ENCODE data around the gene FLG2. TPM values are rescaled to one million over a fixed set of nuclear protein-coding genes. Genes with fewer than 3 reads are reported as not detected.
"Not testable (repeated sequence)": the region's sequence is repeated elsewhere in the genome, so short reads cannot be mapped to it uniquely, and the experiment has no call there.

FLG2 gene
- total RNA-seq, 1 experiment from 2014 or later, result not detected

GRCh38 chr1:152308758-152309157, 51.0 kb downstream of the FLG2 start:
- H2AFZ ChIP-seq; H3K4me3 ChIP-seq; intact Hi-C loops (cut with micrococcal nuclease; ENCODE audit: unreplicated experiment); H3K4me1 ChIP-seq (replicated peaks; ENCODE audit: insufficient read depth); DNase-seq; H3K36me3 ChIP-seq (ENCODE audit: low read depth); H3K79me2 ChIP-seq (ENCODE audit: low read depth); H3K27ac ChIP-seq; H3F3A ChIP-seq (ENCODE audit: insufficient read depth, low read depth); CTCF ChIA-PET; H3K9me3 ChIP-seq (ENCODE audit: insufficient read depth, low read depth); POLR2A ChIA-PET (ENCODE audit: unreplicated experiment); H3K9me2 ChIP-seq (ENCODE audit: insufficient read depth); BruUV-seq (replicated peaks); H3K4me2 ChIP-seq; H4K20me1 ChIP-seq (ENCODE audit: insufficient read depth): not testable (repeated sequence)
- H3K27me3 ChIP-seq (ENCODE audit: insufficient read depth, low read depth), result peaks cover 66% of the 10 kb centered on the region

GRCh38 chr1:152307970-152308369, 51.8 kb downstream of the FLG2 start:
- H3K27ac ChIP-seq; BruUV-seq (replicated peaks); POLR2A ChIA-PET (ENCODE audit: unreplicated experiment): not testable (repeated sequence)

GRCh38 chr1:152306123-152306522, 53.7 kb downstream of the FLG2 start:
- H3K27me3 ChIP-seq (ENCODE audit: insufficient read depth, low read depth), result peaks cover 66% of the 10 kb centered on the region
- H3F3A ChIP-seq (ENCODE audit: insufficient read depth, low read depth); H3K36me3 ChIP-seq (ENCODE audit: low read depth); DNase-seq; POLR2A ChIA-PET (ENCODE audit: unreplicated experiment); intact Hi-C loops (cut with micrococcal nuclease; ENCODE audit: unreplicated experiment); H3K4me1 ChIP-seq (replicated peaks; ENCODE audit: insufficient read depth); H2AFZ ChIP-seq; H3K4me2 ChIP-seq; H3K79me2 ChIP-seq (ENCODE audit: low read depth); H3K9me2 ChIP-seq (ENCODE audit: insufficient read depth); CTCF ChIA-PET; H4K20me1 ChIP-seq (ENCODE audit: insufficient read depth); H3K4me3 ChIP-seq; BruUV-seq (replicated peaks); H3K27ac ChIP-seq; H3K9me3 ChIP-seq (ENCODE audit: insufficient read depth, low read depth): not testable (repeated sequence)

More at GRCh38 chr1:152307970-152308369, 51.8 kb downstream of the FLG2 start:
- H3K36me3 ChIP-seq (ENCODE audit: low read depth); H3K4me1 ChIP-seq (replicated peaks; ENCODE audit: insufficient read depth); H3K79me2 ChIP-seq (ENCODE audit: low read depth); H3K4me3 ChIP-seq; DNase-seq; CTCF ChIA-PET; H3F3A ChIP-seq (ENCODE audit: insufficient read depth, low read depth); H4K20me1 ChIP-seq (ENCODE audit: insufficient read depth); H3K4me2 ChIP-seq; H3K9me2 ChIP-seq (ENCODE audit: insufficient read depth); intact Hi-C loops (cut with micrococcal nuclease; ENCODE audit: unreplicated experiment); H2AFZ ChIP-seq; H3K9me3 ChIP-seq (ENCODE audit: insufficient read depth, low read depth): not testable (repeated sequence)
- peaks cover 70% of the 10 kb centered on the region for H3K27me3 ChIP-seq (ENCODE audit: insufficient read depth, low read depth)

- BruUV-seq (replicated peaks); H3K27ac ChIP-seq; H2AFZ ChIP-seq; H3K9me2 ChIP-seq (ENCODE audit: insufficient read depth); H3K9me3 ChIP-seq (ENCODE audit: insufficient read depth, low read depth); H3K4me2 ChIP-seq; H3K4me1 ChIP-seq (replicated peaks; ENCODE audit: insufficient read depth); H3F3A ChIP-seq (ENCODE audit: insufficient read depth, low read depth); DNase-seq; intact Hi-C loops (cut with micrococcal nuclease; ENCODE audit: unreplicated experiment); H3K79me2 ChIP-seq (ENCODE audit: low read depth); H4K20me1 ChIP-seq (ENCODE audit: insufficient read depth); H3K36me3 ChIP-seq (ENCODE audit: low read depth); CTCF ChIA-PET; H3K4me3 ChIP-seq; POLR2A ChIA-PET (ENCODE audit: unreplicated experiment): not testable (repeated sequence)
- H3K27me3 ChIP-seq (ENCODE audit: insufficient read depth, low read depth), result peaks cover 53% of the 10 kb centered on the region
These were observed 55.0 kb downstream of the FLG2 start for GRCh38 chr1:152304773-152305172.

- CTCF ChIA-PET; POLR2A ChIA-PET (ENCODE audit: unreplicated experiment): not testable (repeated sequence)
These were observed 56.5 kb downstream of the FLG2 start for GRCh38 chr1:152303139-152303872.

More at GRCh38 chr1:152303139-152303872, 56.5 kb downstream of the FLG2 start:
- H3K4me2 ChIP-seq; H3K27ac ChIP-seq; H3K4me1 ChIP-seq (replicated peaks; ENCODE audit: insufficient read depth); DNase-seq; intact Hi-C loops (cut with micrococcal nuclease; ENCODE audit: unreplicated experiment); H3K36me3 ChIP-seq (ENCODE audit: low read depth); H3K4me3 ChIP-seq; H4K20me1 ChIP-seq (ENCODE audit: insufficient read depth); H3K79me2 ChIP-seq (ENCODE audit: low read depth); H3K9me3 ChIP-seq (ENCODE audit: insufficient read depth, low read depth); H2AFZ ChIP-seq; H3K9me2 ChIP-seq (ENCODE audit: insufficient read depth); BruUV-seq (replicated peaks); H3F3A ChIP-seq (ENCODE audit: insufficient read depth, low read depth): not testable (repeated sequence)
- peaks cover 38% of the 10 kb centered on the region for H3K27me3 ChIP-seq (ENCODE audit: insufficient read depth, low read depth)

Other genes starting within 250 kb of the FLG2 start
- gene TCHH, start 244.6 kb downstream of the FLG2 start, total RNA-seq (2021), result 0.04 TPM in 1 of 2 replicates, not detected in the other
- not detected in 2 replicates for gene RPTN, start 200.8 kb downstream of the FLG2 start, total RNA-seq (2021)
- not detected in 2 replicates for gene HRNR, start 135.8 kb downstream of the FLG2 start, total RNA-seq (2021)
- not detected in 2 replicates for gene FLG, start 34.8 kb downstream of the FLG2 start, total RNA-seq (2021)
- not detected in 2 replicates for gene CRNN, start 54.3 kb upstream of the FLG2 start, total RNA-seq (2021)
- gene LCE5A, start 150.8 kb upstream of the FLG2 start, total RNA-seq (2021), result not detected in 2 replicates
- not detected in 2 replicates for gene CRCT1, start 154.5 kb upstream of the FLG2 start, total RNA-seq (2021)
- gene LCE3E, start 206.8 kb upstream of the FLG2 start, total RNA-seq (2021), result not detected in 2 replicates
- not detected in 2 replicates for gene LCE3D, start 220.5 kb upstream of the FLG2 start, total RNA-seq (2021)
- not detected in 2 replicates for gene LCE3C, start 240.2 kb upstream of the FLG2 start, total RNA-seq (2021)